ENCODE results near the gene NCAM1. TPM values are rescaled to one million over a fixed set of nuclear protein-coding genes. Genes with fewer than 3 reads are reported as not detected.

Gene NCAM1
- total and polyA plus RNA-seq, 9 of the 15 experiments (the other 6 are each of a cell fraction or from before 2014, with no cell fraction given): 0.09 to 0.23 TPM; not detected in 7

GRCh38 chr11:113282898-113283437, 321.7 kb downstream of the NCAM1 start:
- in situ Hi-C loops (cut with MboI): loop anchor here (10.0 kb wide), 1 partner anchor 698 kb away; no protein-coding TSS in a partner anchor
- Histone ChIP-seq H3K27ac (ENCODE audit: extremely low read depth, low read depth, low read length) (no peak overlapping the region), H3K4me3 (no peak overlapping the region), H2AFZ (ENCODE audit: low read depth, low read length) (no peak overlapping the region), H4K20me1 (replicated peaks; ENCODE audit: control insufficient read depth, insufficient read depth, low read length) (no peaks in the 10 kb centered on the region), H3K9me3 (replicated peaks; ENCODE audit: control insufficient read depth, insufficient read depth, low read depth, low read length) (no peaks in the 10 kb centered on the region), H3K36me3 (ENCODE audit: control insufficient read depth, insufficient read depth, low read length) (no peaks in the 10 kb centered on the region), H3K4me1 (replicated peaks in 1 of 2; ENCODE audit: control insufficient read depth in 2 of 2, insufficient read depth in 2 of 2, low read length in 2 of 2) (no peaks in the 10 kb centered on the region), H3K9ac (ENCODE audit: insufficient read depth in 1 of 2, low read depth in 2 of 2, low read length in 2 of 2) (no peak overlapping the region), H3K79me2 (ENCODE audit: control insufficient read depth, insufficient read depth, low read length) (no peaks in the 10 kb centered on the region), H3K4me2 (ENCODE audit: insufficient read depth, low read length) (no peak overlapping the region), H3K27me3 (ENCODE audit: control insufficient read depth in 2 of 2, insufficient read depth in 2 of 2, low read length in 2 of 2) (peaks cover 6 to 25% of the 10 kb centered on the region in 2 experiments; a peak in 4 of 5 replicates), H3K9me1 (ENCODE audit: control insufficient read depth, insufficient read depth, low read length) (no peaks in the 10 kb centered on the region)
- CTCF ChIA-PET (ENCODE audit: low intra/inter-chr PET ratio): no interaction called here
- no TSS peak for BruUV-seq (replicated peaks)
- DNase-seq (ENCODE audit: extremely low read depth in 1 of 4, low spot score in 3 of 4) (no peak), ATAC-seq (no peak), FAIRE-seq (no peak)
- POLR2A ChIA-PET: no interaction called here
- 0% methylated on average over 3 of the region's 3 CpGs for WGBS (ENCODE audit: insufficient coverage, low coverage, missing lambda C conversion rate)
- no peak for TF ChIP-seq SNRNP70 (optimal IDR thresholded peaks at IDR 0.05; ENCODE audit: low read depth, low read length)
- TF ChIP-seq KAT7 (CRISPR knock-in tag; IDR thresholded peaks at IDR 0.05; ENCODE audit: borderline replicate concordance): no peak
- no peak for TF ChIP-seq LARP7 (IDR thresholded peaks at IDR 0.05)
- TF ChIP-seq NRF1 (conservative IDR thresholded peaks at IDR 0.05 in 1 of 2, IDR thresholded peaks at IDR 0.05 in 1 of 2): no peak
- no peak for TF ChIP-seq ZNF696 (CRISPR knock-in tag; conservative IDR thresholded peaks at IDR 0.05)
- no peak for TF ChIP-seq TRIM25 (IDR thresholded peaks at IDR 0.05; ENCODE audit: borderline replicate concordance)
- no peak for TF ChIP-seq JUN (IDR thresholded peaks at IDR 0.05; ENCODE audit: borderline replicate concordance, low read depth, low read length)
- no peak for TF ChIP-seq JUN (CRISPR knock-in tag; IDR thresholded peaks at IDR 0.05; ENCODE audit: borderline replicate concordance)
- TF ChIP-seq ZNF75A (CRISPR knock-in tag; IDR thresholded peaks at IDR 0.05): no peak
- no peak for TF ChIP-seq DLX4 (CRISPR knock-in tag; IDR thresholded peaks at IDR 0.05)
- TF ChIP-seq ZNF263 (CRISPR knock-in tag; IDR thresholded peaks at IDR 0.05; ENCODE audit: borderline replicate concordance): no peak
- TF ChIP-seq ZFP30 (CRISPR knock-in tag; IDR thresholded peaks at IDR 0.05; ENCODE audit: borderline replicate concordance): no peak
- TF ChIP-seq ZNF507 (tag; conservative IDR thresholded peaks at IDR 0.05): no peak
- TF ChIP-seq ZC3H4 (CRISPR knock-in tag; IDR thresholded peaks at IDR 0.05; ENCODE audit: borderline replicate concordance): no peak
- no peak for TF ChIP-seq ZBTB8A (IDR thresholded peaks at IDR 0.05; ENCODE audit: partially characterized antibody)
- no peak for TF ChIP-seq JUND (IDR thresholded peaks at IDR 0.05; ENCODE audit: borderline replicate concordance, low read depth, low read length)
- TF ChIP-seq JUND (tag; IDR thresholded peaks at IDR 0.05; ENCODE audit: borderline replicate concordance, low read depth, low read length): no peak
- TF ChIP-seq NR2F6 (CRISPR knock-in tag; IDR thresholded peaks at IDR 0.05): no peak
- intact Hi-C loops (cut with micrococcal nuclease): no loop called here

Data from K562 (cell line).